HG02840 (cell line): ENCODE measurements around the gene SLC7A11.
"Not testable (repeated sequence)": the region's sequence is repeated elsewhere in the genome, so short reads cannot be mapped to it uniquely, and the experiment has no call there.

Experiments
- ATAC-seq: cut with Tn5 transposase; IDR thresholded peaks from one replicate; pipeline ENCODE4 v1.9.1; 2021; ENCODE audit warnings: mild to moderate bottlenecking, moderate library complexity, moderate number of reproducible peaks; ENCODE audit not compliant: unreplicated experiment, low FRiP score

SLC7A11 gene

DNA sequence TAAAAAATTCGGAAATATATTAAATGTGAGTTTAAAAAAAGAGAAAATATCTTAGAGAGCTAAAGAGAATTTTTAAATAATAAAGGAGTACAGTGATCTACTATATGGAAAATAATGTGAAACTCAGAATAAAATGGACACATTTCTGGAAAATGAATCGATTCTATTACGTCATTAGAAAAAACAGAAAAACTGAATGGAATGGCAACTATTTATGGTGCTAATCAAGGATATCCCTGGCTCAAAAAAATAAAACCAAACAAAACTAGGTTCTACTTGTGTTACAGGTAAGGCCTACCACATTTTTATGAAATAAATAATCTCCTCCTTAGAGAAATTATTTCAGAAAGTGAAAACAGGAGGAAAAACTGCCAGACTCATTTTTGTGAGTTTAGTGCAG is 5.5 kb upstream of the SLC7A11 start:
- no peak for ATAC-seq

DNA sequence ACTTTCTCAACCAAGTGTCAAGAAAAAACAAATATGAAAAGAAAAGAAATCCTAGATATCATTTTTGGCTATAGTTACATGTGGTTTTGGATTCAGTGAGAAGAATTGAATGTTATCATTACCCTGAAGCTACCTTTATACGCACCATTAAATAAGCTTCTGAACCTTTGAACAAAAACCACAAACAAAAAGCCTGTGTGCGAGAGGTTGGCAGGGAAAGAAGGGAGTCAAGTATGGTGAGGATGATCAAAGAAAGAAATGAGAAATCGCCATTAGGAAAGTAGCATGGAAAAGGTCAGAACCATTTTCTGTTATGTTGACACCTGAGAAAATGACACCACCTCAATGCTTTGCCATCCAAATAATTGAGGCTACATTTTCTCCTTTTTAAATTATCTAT is 1.2 kb upstream of the SLC7A11 start:
- ATAC-seq = no peak

DNA sequence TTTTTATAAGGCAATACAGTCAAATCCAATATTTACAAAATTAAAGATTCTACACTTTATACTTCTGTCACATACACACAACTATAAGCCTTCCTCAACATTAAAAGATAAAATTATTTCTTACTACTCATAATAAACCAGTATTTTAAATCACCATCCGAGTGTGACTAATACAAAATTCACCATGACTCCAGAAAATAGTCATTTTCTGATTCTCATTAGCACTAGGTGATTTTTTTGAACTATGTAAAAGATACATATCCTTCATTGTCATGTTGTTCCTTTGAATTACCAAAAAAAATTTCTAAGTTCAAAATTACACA is 646 bp upstream of the SLC7A11 start:
- no peak for ATAC-seq

- ATAC-seq = no peak
Measured at GRCh38 chr4:138241281-138242075, 671 bp downstream of the SLC7A11 start.

DNA sequence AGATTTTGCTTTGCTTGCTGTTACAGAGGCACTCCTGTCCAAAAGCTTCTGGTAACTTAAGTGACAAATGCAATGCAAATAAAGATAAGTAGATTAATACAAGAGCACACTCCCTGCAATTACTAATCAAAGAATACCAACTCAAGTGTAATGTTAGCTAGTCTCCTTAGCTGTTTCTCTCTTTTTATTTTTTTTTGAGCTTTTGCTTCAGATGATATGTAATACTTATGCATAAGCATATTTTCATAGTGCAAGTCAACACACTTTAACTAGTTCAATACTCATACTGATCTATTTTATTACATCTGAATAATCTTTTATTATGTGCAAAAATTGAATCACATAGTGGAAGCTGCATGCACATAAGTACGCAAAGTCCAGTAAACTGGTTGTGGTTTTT is 2.7 kb downstream of the SLC7A11 start:
- no peak for ATAC-seq

DNA sequence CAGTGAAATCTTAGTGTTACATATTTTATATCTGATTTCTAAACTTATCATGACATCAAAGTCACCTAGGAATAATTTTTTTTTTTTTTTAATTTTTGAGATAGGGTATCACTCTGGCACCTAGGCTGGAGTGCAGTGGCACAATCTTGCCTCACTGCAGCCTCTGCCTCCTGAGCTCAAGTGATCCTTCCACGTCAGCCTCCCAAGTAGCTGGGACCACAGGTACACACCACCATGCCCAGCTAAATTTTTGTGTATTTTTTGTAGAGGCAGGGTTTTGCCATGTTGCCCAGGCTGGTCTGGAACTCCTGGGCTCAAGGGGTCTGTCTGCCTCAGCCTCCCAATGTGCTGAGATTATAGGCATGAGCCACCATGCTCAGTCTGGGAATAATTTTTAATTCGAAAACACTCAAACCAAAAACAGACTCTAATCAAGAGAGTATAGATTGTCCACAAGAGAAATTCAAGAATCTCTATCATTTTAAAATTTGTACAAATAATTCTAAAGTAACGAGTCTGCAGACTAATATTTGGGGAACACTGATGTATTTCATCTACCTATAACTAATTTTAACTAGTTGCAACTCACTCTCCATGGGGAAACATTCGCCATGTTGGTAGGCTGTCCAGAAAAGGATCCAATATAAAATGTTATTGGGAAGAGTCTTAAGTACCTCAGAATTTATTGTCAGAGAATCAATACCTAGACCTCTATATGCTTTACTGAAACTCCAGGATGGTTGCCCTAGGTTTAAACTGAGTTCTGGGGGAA is 3.4 kb downstream of the SLC7A11 start:
- ATAC-seq = no peak

- ATAC-seq = not testable (repeated sequence)
Measured at GRCh38 chr4:138237132-138237531, 5.0 kb downstream of the SLC7A11 start.

GRCh38 chr4:138236037-138236436 is 6.1 kb downstream of the SLC7A11 start:
- ATAC-seq = no peak

DNA sequence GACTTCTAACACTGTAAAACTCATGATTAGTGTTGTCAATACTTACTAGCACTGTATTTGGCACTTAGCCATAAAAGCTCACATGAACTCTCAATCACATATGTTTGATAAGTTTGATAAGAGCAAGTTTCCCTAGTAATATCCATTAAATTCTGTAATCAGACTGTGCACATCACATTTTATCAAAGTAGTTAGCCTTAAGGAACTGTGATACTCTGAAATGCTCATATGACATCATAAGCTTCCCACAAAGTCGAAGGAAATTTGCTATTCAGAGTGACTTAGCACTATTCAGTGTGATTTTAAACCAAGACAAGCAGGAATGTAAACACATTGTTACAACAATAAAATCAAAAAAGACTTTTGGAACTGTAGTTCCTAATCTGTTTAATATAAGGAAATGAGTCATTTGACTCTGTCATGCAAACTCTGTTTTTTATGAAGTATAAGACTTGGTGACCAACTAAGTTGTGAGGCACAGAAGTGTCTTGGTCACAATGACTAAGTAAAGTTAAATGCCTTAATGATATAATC is 6.7 kb downstream of the SLC7A11 start:
- ATAC-seq = no peak

DNA sequence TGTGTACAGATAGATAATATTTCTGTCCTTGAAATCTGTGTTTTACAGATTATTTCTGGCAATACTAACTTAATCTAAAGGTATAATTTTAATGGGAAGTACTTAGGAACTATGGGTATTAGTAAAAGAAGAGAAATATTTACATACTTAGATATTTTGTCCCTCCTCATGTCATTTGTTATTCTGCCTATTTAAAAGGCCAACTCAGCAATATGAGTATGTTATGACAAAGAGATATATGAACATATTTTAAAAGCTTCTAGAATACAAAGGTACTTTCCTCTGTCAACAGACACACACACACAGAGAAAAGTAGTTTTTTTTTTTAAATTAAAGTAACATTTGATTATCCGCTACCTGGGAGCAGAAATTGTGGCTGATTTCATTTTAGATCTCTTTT is 7.9 kb downstream of the SLC7A11 start:
- no peak for ATAC-seq

DNA sequence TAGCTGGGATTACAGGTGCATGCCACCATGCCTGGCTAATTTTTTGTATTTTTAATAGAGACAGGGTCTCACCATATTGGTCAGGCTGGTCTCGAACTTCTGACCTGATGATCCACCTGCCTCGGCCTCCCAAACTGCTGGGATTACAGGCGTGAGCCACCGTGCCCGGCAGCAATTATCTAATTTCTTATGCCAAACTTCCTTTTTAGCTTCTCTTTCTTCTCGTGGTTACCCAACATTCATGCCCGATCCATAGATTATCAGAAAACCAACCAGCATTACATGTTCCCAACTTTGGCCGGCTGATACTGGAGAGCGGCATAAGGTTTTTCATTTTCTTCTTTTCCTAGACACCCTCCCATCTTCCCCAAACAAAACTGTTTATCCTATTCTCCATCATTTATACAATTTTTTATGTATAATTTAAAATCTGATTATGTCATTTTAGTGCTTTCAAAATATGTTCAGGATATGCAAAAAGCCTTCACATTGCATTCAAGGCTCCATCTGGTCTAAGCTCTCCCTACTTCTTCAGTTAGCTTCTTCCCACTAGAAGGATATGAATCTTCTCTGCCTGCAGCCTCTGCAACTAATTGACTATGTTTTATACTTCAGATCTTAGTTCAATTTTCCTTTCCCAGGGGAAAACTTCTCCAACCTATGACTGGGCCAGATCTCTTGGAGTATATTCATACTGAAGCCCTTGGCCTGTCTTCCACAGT is 8.7 kb downstream of the SLC7A11 start:
- no peak for ATAC-seq

DNA sequence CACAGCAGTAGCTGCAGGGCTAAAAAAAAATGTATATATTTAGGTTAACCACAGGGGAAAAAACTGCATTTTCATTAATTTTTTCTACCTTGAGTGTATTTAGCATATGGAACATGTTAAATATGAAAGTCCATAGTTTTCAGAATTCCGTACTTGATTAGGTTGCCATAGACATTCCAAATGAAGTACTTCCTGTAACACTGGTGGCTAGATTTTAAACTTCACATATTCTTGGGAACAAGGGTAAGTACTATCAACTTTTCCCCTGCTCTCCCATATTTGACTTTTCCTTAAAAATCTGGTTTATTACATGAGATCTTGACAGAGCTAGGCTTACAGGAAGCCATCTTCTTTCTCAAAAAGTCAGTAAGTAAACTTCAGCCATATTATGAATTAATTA is 9.8 kb downstream of the SLC7A11 start:
- no peak for ATAC-seq

DNA sequence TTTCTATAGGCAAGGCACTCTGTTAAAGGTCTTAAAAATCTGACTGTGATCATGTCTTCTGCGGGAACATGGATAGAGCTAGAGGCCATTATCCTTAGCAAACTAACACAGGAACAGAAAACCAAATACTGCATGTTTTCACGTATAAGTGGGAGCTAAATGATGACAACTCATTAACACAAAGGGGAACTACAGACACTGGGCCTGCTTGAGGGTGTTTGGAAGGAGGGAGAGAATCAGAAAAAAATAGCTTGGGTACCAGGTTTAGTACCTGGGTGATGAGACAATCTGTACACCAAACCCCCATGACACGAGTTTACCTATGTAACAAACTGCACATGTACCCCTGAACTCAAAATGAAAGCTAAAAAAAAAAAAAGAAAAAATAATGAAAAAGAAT is 12.1 kb downstream of the SLC7A11 start:
- ATAC-seq = no peak

DNA sequence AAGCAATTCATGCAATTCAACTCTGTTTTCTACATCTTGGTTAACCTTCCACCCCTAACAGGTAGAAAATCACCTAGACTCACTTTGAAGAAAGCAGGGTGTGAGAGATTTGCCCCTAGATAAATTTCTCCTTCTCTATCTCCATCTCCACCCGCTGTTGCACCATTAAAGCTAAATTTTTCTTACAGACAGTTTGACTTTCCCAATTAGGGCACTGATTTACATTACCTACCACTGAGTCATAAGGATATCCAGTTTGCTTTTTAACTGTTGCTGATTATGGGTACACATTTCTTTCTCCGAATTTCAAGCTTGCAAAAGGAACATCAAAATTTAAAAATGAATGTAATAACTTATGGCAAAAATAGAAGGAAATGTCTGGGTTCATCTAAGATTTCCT is 13.0 kb downstream of the SLC7A11 start:
- no peak for ATAC-seq

- no peak for ATAC-seq
Measured at GRCh38 chr4:138226351-138226750, 15.8 kb downstream of the SLC7A11 start.

- ATAC-seq = no peak
Measured at GRCh38 chr4:138225477-138225876, 16.7 kb downstream of the SLC7A11 start.

GRCh38 chr4:138224614-138225013 is 17.5 kb downstream of the SLC7A11 start:
- no peak for ATAC-seq

- ATAC-seq = no peak
Measured at GRCh38 chr4:138223231-138223910, 18.8 kb downstream of the SLC7A11 start.

- ATAC-seq = no peak
Measured at GRCh38 chr4:138222046-138222445, 20.1 kb downstream of the SLC7A11 start.

- no peak for ATAC-seq
Measured at GRCh38 chr4:138218976-138219375, 23.2 kb downstream of the SLC7A11 start.

- ATAC-seq = no peak
Measured at GRCh38 chr4:138217567-138217966, 24.6 kb downstream of the SLC7A11 start.
